Kidney (tissue), 22 donors: Measurements from ENCODE around the gene PPL. TPM values are rescaled to one million over a fixed set of nuclear protein-coding genes. Genes with fewer than 3 reads are reported as not detected.

Experiments used
- DNase-seq, 5 donors: peaks; one replicate each; pipeline ENCODE4 v3.0.0-alpha.2; 2013 to 2020
- FAIRE-seq: peaks from 2 replicates; lab custom pipeline; 2012; peaks lifted over from hg19 to GRCh38; lab: Jason Lieb, UNC
- H3K27ac ChIP-seq, 2 donors: one replicate each; pipeline ENCODE4 v1.7.0; 2013; ENCODE audit warnings: low read depth in 2 of 2, low read length in 2 of 2, inconsistent platforms in 1 of 2
- H3K27me3 ChIP-seq: one replicate; pipeline ENCODE4 v1.7.1; 2013; ENCODE audit warnings: low read length, inconsistent platforms; ENCODE audit not compliant: control insufficient read depth, insufficient read depth
- H3K36me3 ChIP-seq, 3 donors: one replicate each; pipeline versions ENCODE4 v1.7.0 to v1.7.1; 2013; ENCODE audit warnings: low read length in 3 of 3, control low read depth in 1 of 3, inconsistent platforms in 1 of 3; ENCODE audit not compliant: insufficient read depth in 3 of 3, control insufficient read depth in 2 of 3
- H3K4me1 ChIP-seq, 3 donors: one replicate each; pipeline versions ENCODE4 v1.7.0 to v1.7.1; 2013; ENCODE audit warnings: low read length in 3 of 3, inconsistent platforms in 1 of 3, low read depth in 1 of 3; ENCODE audit not compliant: control insufficient read depth in 2 of 3, insufficient read depth in 2 of 3
- H3K4me3 ChIP-seq, 3 donors: one replicate each; pipeline versions ENCODE4 v1.7.0 to v1.8.1; 2013; ENCODE audit warnings: low read length in 3 of 3, control low read depth in 1 of 3, inconsistent platforms in 1 of 3
- H3K9ac ChIP-seq, 3 donors: one replicate each; pipeline versions ENCODE4 v1.7.0 to v1.7.1; 2013; ENCODE audit warnings: low read length in 3 of 3, control low read depth in 1 of 3, inconsistent platforms in 1 of 3
- H3K9me3 ChIP-seq, 3 donors: one replicate each; pipeline versions ENCODE4 v1.7.0 to v1.7.1; 2013; ENCODE audit warnings: low read length in 3 of 3, control low read depth in 1 of 3, inconsistent platforms in 1 of 3; ENCODE audit not compliant: control insufficient read depth in 2 of 3, insufficient read depth in 1 of 3
- intact Hi-C: fragments of 100-400 bp; cut with DNase I; formaldehyde crosslinking; loops from one replicate; pipeline ENCODE4 v1.11.1; 2022
- long read RNA-seq, 10 donors: library from polyadenylated mRNA in 1 of 10; unstranded in 1 of 10; transcript quantifications; one replicate each; pipeline ENCODE4 v2.0.0 and lab custom pipeline, GENCODE V29; 2021 to 2026
- polyA plus RNA-seq: library from polyadenylated mRNA; stranded (reverse); fragments of 350-450 nt; fragmentation: Illumina TruSeq; extraction: RNeasy Lipid Tissue Mini Kit (QIAGEN cat#74804); gene quantifications from one replicate; pipeline ENCODE4 v1.2.3, GENCODE V29; 2014; ENCODE audit warnings: low read depth, low replicate concordance; ENCODE audit not compliant: insufficient read depth
- total RNA-seq: library from RNA; stranded (reverse); fragmentation: NEBNext Ultra II Directional; extraction: Animal tissue kit (Norgen Biotek cat#: 25700); gene quantifications from one replicate; pipeline ENCODE4 v1.2.1, GENCODE V29; 2021
- TF ChIP-seq, protein P1 (sequence below): IDR thresholded peaks from 3 replicates; pipeline ENCODE4 v1.5.1; 2012; ENCODE audit warnings: mild to moderate bottlenecking, moderate library complexity, borderline replicate concordance; ENCODE audit not compliant: insufficient read depth; ENCODE audit errors: extremely low read depth
- donor health status: control.
- donor health status: control.
- donor health status: control.
- donor health status: control.
- donor health status: control.
- donor health status: DM: yes; HTN: yes; CAD: no.
- donor health status: Normal renal cell carcinoma (clear cell type).

PPL gene
- 78.4 TPM for total RNA-seq
- polyA plus RNA-seq: 7.7 TPM
- long read RNA-seq, donor 1, partial matches to known transcripts: 9 of 9 reads
- long read RNA-seq, donor 1, other reads (novel, unspliced or antisense): 0 of 9 reads
- long read RNA-seq, donor 2: 0 reads
- long read RNA-seq, donor 3, full-length matches to known transcripts: 1 of 1 reads
- long read RNA-seq, donor 3, partial matches to known transcripts: 0 of 1 reads
- long read RNA-seq, donor 3, other reads (novel, unspliced or antisense): 0 of 1 reads
- long read RNA-seq, donor 4: 0 reads
- long read RNA-seq, donor 5: 0 reads
- long read RNA-seq, donor 6: 0 reads
- long read RNA-seq, donor 7, full-length matches to known transcripts: 30 of 113 reads
- long read RNA-seq, donor 7, partial matches to known transcripts: 63 of 113 reads
- long read RNA-seq, donor 7, other reads (novel, unspliced or antisense): 20 of 113 reads
- long read RNA-seq, donor 8, full-length matches to known transcripts: 1 of 1 reads
- long read RNA-seq, donor 8, partial matches to known transcripts: 0 of 1 reads
- long read RNA-seq, donor 8, other reads (novel, unspliced or antisense): 0 of 1 reads
- long read RNA-seq, donor 9: 0 reads
- long read RNA-seq, donor 10, full-length matches to known transcripts: 1 of 1 reads
- long read RNA-seq, donor 10, partial matches to known transcripts: 0 of 1 reads
- long read RNA-seq, donor 10, other reads (novel, unspliced or antisense): 0 of 1 reads

- peak within 1 kb of the TSS; percentile 21 to 72 (median 67) for H3K4me3 ChIP-seq
- no peaks in the 10 kb centered on the region for H3K9me3 ChIP-seq
- H3K9ac ChIP-seq: peak within 1 kb of the TSS in 2 of 3 donors; percentile 55 to 68
- peaks cover 0 to 10% (median 0%) of the 10 kb centered on the region in 3 donors for H3K4me1 ChIP-seq
- H3K27me3 ChIP-seq: peaks cover 3% of the 10 kb centered on the region
- H3K36me3 ChIP-seq: no peaks in the 10 kb centered on the region
- peak within 1 kb of the TSS; percentile 74 to 84 for H3K27ac ChIP-seq
- TF ChIP-seq, protein P1, sequence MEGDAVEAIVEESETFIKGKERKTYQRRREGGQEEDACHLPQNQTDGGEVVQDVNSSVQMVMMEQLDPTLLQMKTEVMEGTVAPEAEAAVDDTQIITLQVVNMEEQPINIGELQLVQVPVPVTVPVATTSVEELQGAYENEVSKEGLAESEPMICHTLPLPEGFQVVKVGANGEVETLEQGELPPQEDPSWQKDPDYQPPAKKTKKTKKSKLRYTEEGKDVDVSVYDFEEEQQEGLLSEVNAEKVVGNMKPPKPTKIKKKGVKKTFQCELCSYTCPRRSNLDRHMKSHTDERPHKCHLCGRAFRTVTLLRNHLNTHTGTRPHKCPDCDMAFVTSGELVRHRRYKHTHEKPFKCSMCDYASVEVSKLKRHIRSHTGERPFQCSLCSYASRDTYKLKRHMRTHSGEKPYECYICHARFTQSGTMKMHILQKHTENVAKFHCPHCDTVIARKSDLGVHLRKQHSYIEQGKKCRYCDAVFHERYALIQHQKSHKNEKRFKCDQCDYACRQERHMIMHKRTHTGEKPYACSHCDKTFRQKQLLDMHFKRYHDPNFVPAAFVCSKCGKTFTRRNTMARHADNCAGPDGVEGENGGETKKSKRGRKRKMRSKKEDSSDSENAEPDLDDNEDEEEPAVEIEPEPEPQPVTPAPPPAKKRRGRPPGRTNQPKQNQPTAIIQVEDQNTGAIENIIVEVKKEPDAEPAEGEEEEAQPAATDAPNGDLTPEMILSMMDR: no peak
- intact Hi-C loops: no loop called here
- DNase-seq (peak; percentile 92 to 97 (median 92)), FAIRE-seq (no peak)
These were observed at the start of gene PPL for GRCh38 chr16:4936991-4937781. Gene PPL, minus strand, starts transcription at chr16:4937148. Its CDS starts 103 bp downstream, at chr16:4937045.

GRCh38 chr16:4984174-4984990, 47.4 kb upstream of the PPL start:
- no peak overlapping the region for H3K4me3 ChIP-seq
- no peak for DNase-seq
- no peak overlapping the region for H3K9ac ChIP-seq
- no peak overlapping the region for H3K27ac ChIP-seq
- FAIRE-seq: no peak
- H3K9me3 ChIP-seq: no peaks in the 10 kb centered on the region
- H3K4me1 ChIP-seq: no peaks in the 10 kb centered on the region
- TF ChIP-seq, protein P1: no peak
- no peaks in the 10 kb centered on the region for H3K36me3 ChIP-seq
- intact Hi-C loops: no loop called here
- H3K27me3 ChIP-seq: peaks cover 7% of the 10 kb centered on the region

GRCh38 chr16:4982056-4982867, 45.3 kb upstream of the PPL start:
- Histone ChIP-seq H3K9me3 (no peaks in the 10 kb centered on the region), H3K9ac (no peak overlapping the region), H3K27ac (no peak overlapping the region), H3K4me3 (no peak overlapping the region), H3K27me3 (no peaks in the 10 kb centered on the region), H3K4me1 (no peaks in the 10 kb centered on the region), H3K36me3 (no peaks in the 10 kb centered on the region)
- TF ChIP-seq, protein P1: no peak
- FAIRE-seq: no peak
- intact Hi-C loops: no loop called here
- no peak for DNase-seq
